Effector memory CD4-positive, alpha-beta T cell (primary cell): ENCODE measurements around the gene RFT1.
"Not testable (repeated sequence)": the region's sequence is repeated elsewhere in the genome, so short reads cannot be mapped to it uniquely, and the experiment has no call there.

ENCODE experiments used
- DNase-seq, 3 donors: peaks; one replicate each; pipeline ENCODE4 v3.0.0-alpha.2; 2020
- H3K27ac ChIP-seq: 2 replicates; pipeline ENCODE4 v1.7.0; 2013; ENCODE audit warnings: mild to moderate bottlenecking, low read length, moderate library complexity; ENCODE audit not compliant: insufficient read depth, poor library complexity, severe bottlenecking
- H3K27me3 ChIP-seq: replicated peaks from 2 replicates; pipeline ENCODE4 v1.7.0; 2013; ENCODE audit warnings: mild to moderate bottlenecking, low read length; ENCODE audit not compliant: insufficient read depth, control insufficient read depth, poor library complexity, severe bottlenecking
- H3K36me3 ChIP-seq: 2 replicates; pipeline ENCODE4 v1.7.0; 2013; ENCODE audit warnings: mild to moderate bottlenecking, low read length, moderate library complexity; ENCODE audit not compliant: control insufficient read depth, insufficient read depth
- H3K4me1 ChIP-seq: 2 replicates; pipeline ENCODE4 v1.7.0; 2013; ENCODE audit warnings: low read length, mild to moderate bottlenecking; ENCODE audit not compliant: control insufficient read depth, insufficient read depth, poor library complexity, severe bottlenecking
- H3K4me3 ChIP-seq: 2 replicates; pipeline ENCODE4 v1.7.0; 2013; ENCODE audit warnings: low read length, low read depth, mild to moderate bottlenecking; ENCODE audit not compliant: insufficient read depth, poor library complexity, severe bottlenecking
- H3K9me3 ChIP-seq: 2 replicates; pipeline ENCODE4 v1.7.0; 2013; ENCODE audit warnings: mild to moderate bottlenecking, low read length, moderate library complexity; ENCODE audit not compliant: control insufficient read depth

RFT1 gene

GRCh38 chr3:53072653-53073552 is 57.3 kb downstream of the RFT1 start:
- H3K36me3 ChIP-seq: no peaks in the 10 kb centered on the region
- peaks cover 18% of the 10 kb centered on the region for H3K4me1 ChIP-seq
- H3K27ac ChIP-seq: peak overlapping the region; percentile 78
- H3K9me3 ChIP-seq: no peaks in the 10 kb centered on the region
- H3K4me3 ChIP-seq: peak overlapping the region; percentile 75
- DNase-seq: peak; percentile 69 to 78 (median 75)
- no peaks in the 10 kb centered on the region for H3K27me3 ChIP-seq

GRCh38 chr3:53071882-53072431 is 58.3 kb downstream of the RFT1 start:
- H3K4me3 ChIP-seq: peak overlapping the region; percentile 75
- peak overlapping the region; percentile 78 for H3K27ac ChIP-seq
- H3K4me1 ChIP-seq: peaks cover 18% of the 10 kb centered on the region
- no peaks in the 10 kb centered on the region for H3K9me3 ChIP-seq
- no peak for DNase-seq
- no peaks in the 10 kb centered on the region for H3K36me3 ChIP-seq
- H3K27me3 ChIP-seq: no peaks in the 10 kb centered on the region

GRCh38 chr3:53069422-53070068 is 60.7 kb downstream of the RFT1 start:
- Histone ChIP-seq H3K4me1 (peaks cover 18% of the 10 kb centered on the region), H3K4me3 (no peak overlapping the region), H3K27me3 (no peaks in the 10 kb centered on the region), H3K36me3 (no peaks in the 10 kb centered on the region), H3K9me3 (no peaks in the 10 kb centered on the region), H3K27ac (no peak overlapping the region)
- DNase-seq: no peak

- no peak for DNase-seq
- no peak overlapping the region for H3K27ac ChIP-seq
- H3K9me3 ChIP-seq: no peaks in the 10 kb centered on the region
- H3K4me1 ChIP-seq: peaks cover 13% of the 10 kb centered on the region
- H3K27me3 ChIP-seq: no peaks in the 10 kb centered on the region
- no peak overlapping the region for H3K4me3 ChIP-seq
- H3K36me3 ChIP-seq: no peaks in the 10 kb centered on the region
Observed at GRCh38 chr3:53068176-53068575, 62.1 kb downstream of the RFT1 start.

GRCh38 chr3:53067567-53067966 is 62.7 kb downstream of the RFT1 start:
- Histone ChIP-seq H3K4me3 (no peak overlapping the region), H3K36me3 (no peaks in the 10 kb centered on the region), H3K9me3 (no peaks in the 10 kb centered on the region), H3K27me3 (no peaks in the 10 kb centered on the region), H3K4me1 (peaks cover 8% of the 10 kb centered on the region), H3K27ac (no peak overlapping the region)
- DNase-seq: no peak

DNA sequence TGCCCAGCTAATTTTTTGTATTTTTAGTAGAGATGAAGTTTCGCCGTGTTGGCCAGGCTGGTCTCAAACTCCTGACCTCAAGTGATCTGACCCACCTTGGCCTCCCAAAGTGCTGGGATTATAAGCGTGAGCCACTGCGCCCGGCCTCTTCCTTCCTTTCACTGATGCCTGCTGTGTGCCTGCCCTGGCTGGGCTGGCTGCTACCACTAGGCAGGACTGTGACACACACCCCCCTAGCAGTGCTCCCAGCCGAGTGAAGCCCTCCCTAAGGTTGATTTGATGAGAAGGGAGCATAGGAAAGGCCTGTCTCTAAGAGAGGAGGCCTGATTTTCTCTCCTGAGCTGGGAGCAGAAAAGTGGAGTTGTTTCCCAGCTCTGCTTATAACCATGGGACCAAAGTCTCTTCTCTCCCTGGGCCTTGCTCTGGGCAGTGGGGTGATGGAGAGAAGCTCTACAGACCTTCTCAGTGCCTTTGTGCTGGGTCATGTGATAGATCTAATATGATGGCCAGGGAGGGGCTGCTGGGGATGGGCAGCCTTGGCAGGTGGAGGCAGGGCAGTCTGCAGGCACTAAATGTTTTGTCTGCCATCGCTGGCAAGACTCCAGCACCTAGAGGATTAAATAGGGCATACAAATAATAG is 64.3 kb downstream of the RFT1 start:
- H3K27ac ChIP-seq: no peak overlapping the region
- no peak overlapping the region for H3K4me3 ChIP-seq
- no peaks in the 10 kb centered on the region for H3K27me3 ChIP-seq
- H3K36me3 ChIP-seq: no peaks in the 10 kb centered on the region
- no peaks in the 10 kb centered on the region for H3K9me3 ChIP-seq
- no peak for DNase-seq
- no peaks in the 10 kb centered on the region for H3K4me1 ChIP-seq

DNA sequence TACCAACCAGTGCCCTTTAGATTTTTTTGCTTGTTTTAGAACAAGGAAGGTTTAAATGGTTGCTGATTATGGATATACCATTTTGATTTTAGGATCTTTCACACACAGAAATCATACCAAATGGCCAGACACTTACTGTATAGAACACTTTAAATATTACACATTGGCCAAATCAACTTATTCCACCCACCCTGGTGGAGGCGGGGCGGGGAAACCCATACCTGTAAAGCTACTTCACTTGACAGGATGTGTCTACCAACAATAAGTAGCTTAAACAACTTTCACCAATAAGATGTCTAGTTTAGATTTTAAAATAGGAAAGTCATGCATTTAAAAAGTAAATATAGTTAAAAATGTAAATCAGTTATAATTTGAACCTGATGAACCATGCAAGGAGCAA is 67.3 kb downstream of the RFT1 start:
- no peak for DNase-seq
- H3K27me3 ChIP-seq: no peaks in the 10 kb centered on the region
- H3K4me3 ChIP-seq: no peak overlapping the region

GRCh38 chr3:53056442-53056841 is 73.8 kb downstream of the RFT1 start:
- Histone ChIP-seq H3K36me3 (no peaks in the 10 kb centered on the region), H3K27me3 (no peaks in the 10 kb centered on the region), H3K4me3 (no peak overlapping the region), H3K9me3 (no peaks in the 10 kb centered on the region), H3K27ac (no peak overlapping the region), H3K4me1 (no peaks in the 10 kb centered on the region)
- DNase-seq: no peak

More for the DNA sequence above, 67.3 kb downstream of the RFT1 start:
- H3K27ac ChIP-seq: no peak overlapping the region
- no peaks in the 10 kb centered on the region for H3K9me3 ChIP-seq
- H3K4me1 ChIP-seq: no peaks in the 10 kb centered on the region
- H3K36me3 ChIP-seq: no peaks in the 10 kb centered on the region

GRCh38 chr3:53054233-53054632 is 76.0 kb downstream of the RFT1 start:
- H3K27ac ChIP-seq, H3K36me3 ChIP-seq, H3K4me1 ChIP-seq, DNase-seq, H3K4me3 ChIP-seq, H3K9me3 ChIP-seq, H3K27me3 ChIP-seq: not testable (repeated sequence)
